Hematopoietic multipotent progenitor cell (in vitro differentiated cells): Measurements from ENCODE around the gene ADGRB3. TPM values are rescaled to one million over a fixed set of nuclear protein-coding genes. Genes with fewer than 3 reads are reported as not detected.

Experiments
- DNase-seq, 3 donors: peaks; one replicate each; pipeline ENCODE4 v3.0.0-alpha.2; 2011 to 2015; ENCODE audit warnings: low read depth in 2 of 3, low spot score in 2 of 3
- total RNA-seq: library from RNA; depleted of rRNA; stranded (reverse); fragments of >200 nt; gene quantifications from one replicate; pipeline ENCODE4 v1.2.3, GENCODE V29; 2012

ADGRB3 gene
- total RNA-seq: under 0.01 TPM

GRCh38 chr6:68634726-68635411 is at the start of gene ADGRB3:
ADGRB3 (plus strand) TSS chr6:68635282; CDS start chr6:68638676, 3,394 bp downstream.
- DNase-seq: peak in 2 of 3 donors; percentile 84 to 87

GRCh38 chr6:68593558-68593957 is 41.5 kb upstream of the ADGRB3 start:
- DNase-seq: no peak

DNA sequence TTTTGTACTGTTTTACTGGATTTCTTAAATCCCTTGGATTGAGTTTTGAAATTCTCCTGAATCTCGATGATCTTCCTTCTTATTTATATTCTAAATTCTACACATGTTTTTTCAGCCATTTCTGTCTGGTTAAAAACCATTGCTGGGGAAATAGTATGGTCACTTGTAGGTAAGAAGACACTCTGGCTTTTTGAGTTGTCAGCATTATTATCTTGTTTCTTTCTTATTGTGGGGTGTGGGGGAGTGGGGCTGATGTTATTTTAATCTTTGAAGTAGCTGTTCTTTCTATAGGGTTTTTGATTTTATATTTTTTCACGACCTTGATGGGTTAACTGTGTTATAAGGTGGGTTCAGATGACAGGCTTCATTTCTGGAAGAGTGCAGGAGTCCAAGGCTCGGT is 37.4 kb upstream of the ADGRB3 start:
- no peak for DNase-seq

DNA sequence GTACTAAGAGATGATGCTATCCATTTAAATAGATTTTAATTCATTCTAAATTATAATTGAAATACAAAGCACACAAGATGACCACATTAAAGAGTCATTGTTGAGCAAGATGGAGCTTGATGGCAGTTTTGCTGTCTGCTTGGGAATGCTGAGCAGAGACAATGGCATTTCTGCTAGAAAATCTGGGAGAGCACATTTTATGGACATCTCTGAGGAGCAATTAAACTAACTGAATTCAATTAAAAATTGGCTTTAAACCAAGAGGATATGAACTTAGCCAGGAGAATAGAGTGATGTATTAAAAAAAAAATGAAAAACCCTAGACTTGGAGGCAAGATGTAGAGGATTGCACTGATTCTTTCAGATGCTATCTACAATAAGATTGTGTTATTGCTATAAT is 19.1 kb upstream of the ADGRB3 start:
- DNase-seq: no peak

GRCh38 chr6:68625998-68626397 is 9.1 kb upstream of the ADGRB3 start:
- DNase-seq: no peak

GRCh38 chr6:68628161-68628560 is 6.9 kb upstream of the ADGRB3 start:
- DNase-seq: peak in 1 of 3 donors; percentile 13

- no peak for DNase-seq
Measured at GRCh38 chr6:68632734-68633133, 2.3 kb upstream of the ADGRB3 start.

DNA sequence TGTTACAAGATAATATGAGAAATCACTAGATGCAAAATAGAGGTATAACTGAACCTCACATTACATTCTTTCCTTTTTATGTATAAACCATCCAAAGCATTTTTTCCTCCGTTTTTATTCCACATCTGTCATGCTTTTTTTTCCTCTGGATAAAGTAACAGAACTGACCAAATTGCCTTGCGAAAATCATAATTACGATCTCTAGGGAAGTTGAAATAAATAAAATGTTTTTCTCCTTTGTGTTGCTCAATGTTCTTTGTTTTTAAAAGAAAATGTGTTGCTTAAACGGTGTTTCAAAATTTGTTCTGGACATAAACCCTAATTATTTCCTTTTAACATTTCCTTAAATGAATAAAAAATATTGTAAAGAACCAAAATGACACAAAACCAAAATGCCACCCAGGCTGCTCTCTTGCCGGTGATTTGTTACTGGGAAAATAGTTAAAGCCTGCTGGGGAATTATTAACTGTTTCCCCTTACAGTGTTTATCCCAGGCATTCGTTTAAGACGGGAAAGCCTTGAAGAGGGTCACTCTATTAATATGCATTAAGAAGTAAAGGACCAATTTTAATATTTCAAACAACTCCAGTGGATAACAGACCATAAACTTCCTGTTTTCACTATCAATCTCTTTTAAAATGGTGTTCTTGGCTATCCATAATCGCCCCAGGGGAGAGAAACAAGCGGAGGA is 1.7 kb upstream of the ADGRB3 start:
- no peak for DNase-seq

- DNase-seq: peak in 1 of 3 donors; percentile 35
Measured at GRCh38 chr6:68633972-68634725, 933 bp upstream of the ADGRB3 start.

- no peak for DNase-seq
Measured at GRCh38 chr6:68635412-68635705, 277 bp downstream of the ADGRB3 start.

- DNase-seq: peak in 1 of 3 donors; percentile 35
Measured at GRCh38 chr6:68635706-68636513, 828 bp downstream of the ADGRB3 start.

- DNase-seq: peak in 1 of 3 donors; percentile 11
Measured at GRCh38 chr6:68636666-68637065, 1.6 kb downstream of the ADGRB3 start.

DNA sequence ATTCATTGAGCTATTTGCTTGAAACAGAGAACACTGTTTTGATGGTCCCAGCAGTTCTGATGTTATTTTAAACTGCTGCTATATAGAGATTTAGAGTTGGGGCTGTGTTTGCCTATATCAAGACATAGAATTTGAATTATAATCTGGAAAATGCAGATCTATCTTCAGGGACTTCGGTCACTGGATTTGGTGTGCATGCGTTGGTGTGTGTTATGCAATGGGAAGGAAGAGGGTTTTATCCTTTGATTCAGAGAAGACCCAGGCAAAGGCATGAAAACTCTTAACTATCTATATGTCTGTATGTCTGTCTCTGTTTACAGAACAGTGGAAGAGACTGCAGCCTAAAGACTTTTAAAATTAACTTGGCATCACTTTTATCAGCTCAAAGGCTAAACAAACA is 2.0 kb downstream of the ADGRB3 start:
- DNase-seq: no peak

DNA sequence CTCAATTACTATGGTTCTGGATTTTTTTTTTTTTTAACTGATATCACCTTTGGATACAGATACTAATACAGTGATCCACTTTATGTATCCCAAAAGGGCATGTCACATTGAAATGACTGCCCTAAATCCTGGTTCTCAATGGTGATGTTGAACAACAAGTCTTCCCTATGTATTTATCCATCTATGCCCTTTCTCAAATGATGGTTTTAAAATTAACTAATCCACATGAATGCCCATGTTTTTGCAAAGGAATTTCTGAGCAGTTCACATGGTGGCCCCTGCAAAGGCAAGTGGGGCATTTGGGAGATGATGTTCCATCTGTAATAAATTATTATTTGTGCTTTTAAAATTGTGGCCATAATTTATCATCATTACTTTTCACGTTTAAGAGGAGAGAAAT is 2.7 kb downstream of the ADGRB3 start:
- DNase-seq: no peak

GRCh38 chr6:68638230-68638900 is 3.3 kb downstream of the ADGRB3 start:
- peak in 2 of 3 donors; percentile 52 to 68 for DNase-seq

- DNase-seq: no peak
Measured at GRCh38 chr6:68639211-68639610, 4.1 kb downstream of the ADGRB3 start.

- DNase-seq: peak in 1 of 3 donors; percentile 10
Measured at GRCh38 chr6:68639826-68640490, 4.9 kb downstream of the ADGRB3 start.

DNA sequence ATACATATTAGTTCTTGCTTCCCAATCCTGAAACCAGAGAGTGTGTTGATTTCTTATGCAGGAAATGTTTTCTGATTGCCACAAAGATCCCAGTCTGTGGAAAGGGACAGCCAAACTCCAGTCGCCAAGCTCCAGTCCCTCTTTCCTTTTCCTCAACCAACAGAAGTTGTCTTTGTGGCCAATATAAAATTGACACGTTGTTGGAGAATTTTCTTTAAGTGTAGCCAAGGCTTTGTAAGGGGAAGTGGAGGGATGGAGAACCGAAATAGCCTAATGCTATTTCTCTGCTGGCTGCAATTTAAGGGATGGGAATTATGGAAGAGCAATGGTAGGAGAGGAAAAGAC is 5.4 kb downstream of the ADGRB3 start:
- no peak for DNase-seq

- DNase-seq: no peak
Measured at GRCh38 chr6:68641172-68641571, 6.1 kb downstream of the ADGRB3 start.

GRCh38 chr6:68642081-68642480 is 7.0 kb downstream of the ADGRB3 start:
- DNase-seq: no peak
